Hindlimb muscle (tissue), 1 donor: ENCODE results near the gene CYSTM1. TPM values are rescaled to one million over a fixed set of nuclear protein-coding genes. Genes with fewer than 3 reads are reported as not detected.
"Not testable (repeated sequence)": the region's sequence is repeated elsewhere in the genome, so short reads cannot be mapped to it uniquely, and the experiment has no call there.

Source experiments
- DNase-seq: peaks from one replicate; pipeline ENCODE4 v3.0.0-alpha.2; 2013
- polyA plus RNA-seq: library from polyadenylated mRNA; unstranded; fragments of 120-200 nt; gene quantifications from one replicate; pipeline ENCODE4 v1.2.1, GENCODE V29; 2013; ENCODE audit not compliant: insufficient read length

Gene CYSTM1
- polyA plus RNA-seq, 1 donor: 28.2 TPM

GRCh38 chr5:140150201-140150600 lies 24.8 kb upstream of the CYSTM1 start:
- no peak for DNase-seq

GRCh38 chr5:140151144-140152021 lies 23.6 kb upstream of the CYSTM1 start:
- DNase-seq: no peak

- no peak for DNase-seq
Observed at GRCh38 chr5:140152022-140152999, 22.7 kb upstream of the CYSTM1 start.

- no peak for DNase-seq
Observed at GRCh38 chr5:140153255-140153654, 21.7 kb upstream of the CYSTM1 start.

- DNase-seq: no peak
Observed at GRCh38 chr5:140153905-140154304, 21.1 kb upstream of the CYSTM1 start.

GRCh38 chr5:140154710-140155381 lies 20.1 kb upstream of the CYSTM1 start:
- not testable (repeated sequence) for DNase-seq

- peak; percentile 88 for DNase-seq
Observed at GRCh38 chr5:140157032-140157781, 17.8 kb upstream of the CYSTM1 start.

GRCh38 chr5:140159014-140159927 lies 15.7 kb upstream of the CYSTM1 start:
- no peak for DNase-seq

- no peak for DNase-seq
Observed at GRCh38 chr5:140162275-140162674, 12.7 kb upstream of the CYSTM1 start.

- no peak for DNase-seq
Observed at GRCh38 chr5:140162781-140163180, 12.2 kb upstream of the CYSTM1 start.

- no peak for DNase-seq
Observed at GRCh38 chr5:140165101-140165922, 9.7 kb upstream of the CYSTM1 start.

- DNase-seq: no peak
Observed at GRCh38 chr5:140165923-140166270, 9.1 kb upstream of the CYSTM1 start.

GRCh38 chr5:140166911-140167310 lies 8.1 kb upstream of the CYSTM1 start:
- DNase-seq: no peak

- no peak for DNase-seq
Observed at GRCh38 chr5:140168371-140168770, 6.6 kb upstream of the CYSTM1 start.

- no peak for DNase-seq
Observed at GRCh38 chr5:140169410-140169809, 5.6 kb upstream of the CYSTM1 start.

- no peak for DNase-seq
Observed at GRCh38 chr5:140172483-140172882, 2.5 kb upstream of the CYSTM1 start.

- no peak for DNase-seq
Observed at GRCh38 chr5:140174014-140174413, 974 bp upstream of the CYSTM1 start.

GRCh38 chr5:140175367-140176030 lies 511 bp downstream of the CYSTM1 start:
- DNase-seq: peak; percentile 67

GRCh38 chr5:140176031-140176387 lies 1.0 kb downstream of the CYSTM1 start:
- DNase-seq: no peak

GRCh38 chr5:140178086-140178410 lies 3.1 kb downstream of the CYSTM1 start:
- DNase-seq: no peak
